ENCODE measurements around the gene RNF145.

GRCh38 chr5:159216454-159216853 lies 7.1 kb upstream of the RNF145 start:
- TF ChIP-seq TARDBP (IDR thresholded peaks at IDR 0.05) (no peak), PKNOX1 (IDR thresholded peaks at IDR 0.05) (no peak), FOXA1 (IDR thresholded peaks at IDR 0.05) (no peak), ARNT (IDR thresholded peaks at IDR 0.05) (no peak), CTBP1 (IDR thresholded peaks at IDR 0.05; ENCODE audit: borderline replicate concordance) (no peak), BHLHE40 (IDR thresholded peaks at IDR 0.05; ENCODE audit: borderline replicate concordance) (no peak), SUZ12 (IDR thresholded peaks at IDR 0.05) (no peak)

Data from HEK293T (cell line).